CD4-positive, alpha-beta T cell treated with Interleukin-15 for 1 hour (primary cell): ENCODE measurements around the gene NTRK3.

Experiments
- DNase-seq: peaks from one replicate; pipeline ENCODE4 v3.0.0-alpha.2; 2020

NTRK3 gene

GRCh38 chr15:88230823-88231222 lies 25.7 kb downstream of the NTRK3 start:
- DNase-seq = no peak

- no peak for DNase-seq
Measured at GRCh38 chr15:88225461-88225860, 31.1 kb downstream of the NTRK3 start.

GRCh38 chr15:88223084-88223483 lies 33.5 kb downstream of the NTRK3 start:
- no peak for DNase-seq

GRCh38 chr15:88221836-88222235 lies 34.7 kb downstream of the NTRK3 start:
- DNase-seq = no peak

GRCh38 chr15:88220443-88221335 lies 35.9 kb downstream of the NTRK3 start:
- no peak for DNase-seq

- no peak for DNase-seq
Measured at GRCh38 chr15:88219623-88220022, 36.9 kb downstream of the NTRK3 start.

GRCh38 chr15:88218557-88219221 lies 37.9 kb downstream of the NTRK3 start:
- no peak for DNase-seq

- no peak for DNase-seq
Measured at GRCh38 chr15:88215066-88215648, 41.4 kb downstream of the NTRK3 start.

- DNase-seq = no peak
Measured at GRCh38 chr15:88209111-88209510, 47.4 kb downstream of the NTRK3 start.

GRCh38 chr15:88208396-88208795 lies 48.1 kb downstream of the NTRK3 start:
- no peak for DNase-seq

- DNase-seq = no peak
Measured at GRCh38 chr15:88207565-88207964, 49.0 kb downstream of the NTRK3 start.

GRCh38 chr15:88204584-88204983 lies 52.0 kb downstream of the NTRK3 start:
- DNase-seq = no peak

- no peak for DNase-seq
Measured at GRCh38 chr15:88202231-88202630, 54.3 kb downstream of the NTRK3 start.

- DNase-seq = no peak
Measured at GRCh38 chr15:88201207-88201606, 55.3 kb downstream of the NTRK3 start.

- DNase-seq = no peak
Measured at GRCh38 chr15:88196961-88197360, 59.6 kb downstream of the NTRK3 start.

- no peak for DNase-seq
Measured at GRCh38 chr15:88194162-88194561, 62.4 kb downstream of the NTRK3 start.

- DNase-seq = no peak
Measured at GRCh38 chr15:88193415-88193814, 63.1 kb downstream of the NTRK3 start.

- no peak for DNase-seq
Measured at GRCh38 chr15:88191812-88192165, 64.8 kb downstream of the NTRK3 start.

- no peak for DNase-seq
Measured at GRCh38 chr15:88190232-88190631, 66.3 kb downstream of the NTRK3 start.

- no peak for DNase-seq
Measured at GRCh38 chr15:88188300-88188699, 68.2 kb downstream of the NTRK3 start.

GRCh38 chr15:88187195-88187594 lies 69.3 kb downstream of the NTRK3 start:
- DNase-seq = no peak

- no peak for DNase-seq
Measured at GRCh38 chr15:88185584-88185983, 71.0 kb downstream of the NTRK3 start.

GRCh38 chr15:88181613-88182012 lies 74.9 kb downstream of the NTRK3 start:
- no peak for DNase-seq

- DNase-seq = no peak
Measured at GRCh38 chr15:88179562-88179961, 77.0 kb downstream of the NTRK3 start.
